HG02885 (cell line): ENCODE data around the gene CYP21A2.

Experiments used
- ATAC-seq: cut with Tn5 transposase; IDR thresholded peaks from one replicate; pipeline ENCODE4 v1.9.1; 2021; ENCODE audit warnings: mild to moderate bottlenecking; ENCODE audit not compliant: unreplicated experiment, poor library complexity

CYP21A2 gene

GRCh38 chr6:32079566-32080290, 41.5 kb downstream of the CYP21A2 start:
- no peak for ATAC-seq

GRCh38 chr6:32081168-32081990, 43.2 kb downstream of the CYP21A2 start:
- no peak for ATAC-seq

- no peak for ATAC-seq
Observed at GRCh38 chr6:32082478-32082877, 44.3 kb downstream of the CYP21A2 start.

GRCh38 chr6:32082935-32083334, 44.7 kb downstream of the CYP21A2 start:
- ATAC-seq: no peak

- no peak for ATAC-seq
Observed at GRCh38 chr6:32083812-32084768, 45.9 kb downstream of the CYP21A2 start.

GRCh38 chr6:32084780-32085179, 46.6 kb downstream of the CYP21A2 start:
- no peak for ATAC-seq

GRCh38 chr6:32085759-32086459, 47.7 kb downstream of the CYP21A2 start:
- no peak for ATAC-seq

GRCh38 chr6:32086661-32087573, 48.7 kb downstream of the CYP21A2 start:
- ATAC-seq: peak; percentile 47

- ATAC-seq: no peak
Observed at GRCh38 chr6:32087574-32088486, 49.6 kb downstream of the CYP21A2 start.

GRCh38 chr6:32088487-32089049, 50.4 kb downstream of the CYP21A2 start:
- ATAC-seq: no peak

- no peak for ATAC-seq
Observed at GRCh38 chr6:32089082-32089828, 51.0 kb downstream of the CYP21A2 start.
